Middle frontal gyrus (tissue), 1 donor: Measurements from ENCODE around the gene OGA.

ENCODE experiments used
- DNase-seq: peaks from one replicate; pipeline ENCODE4 v3.0.0-alpha.2; 2015; ENCODE audit warnings: low spot score; ENCODE audit errors: extremely low spot score

The OGA gene

GRCh38 chr10:101837748-101838147, 19.5 kb upstream of the OGA start:
- DNase-seq = no peak

- no peak for DNase-seq
These were observed 17.1 kb upstream of the OGA start for GRCh38 chr10:101835362-101835761.

GRCh38 chr10:101834341-101834740, 16.1 kb upstream of the OGA start:
- DNase-seq = no peak

GRCh38 chr10:101833466-101833865, 15.2 kb upstream of the OGA start:
- DNase-seq = no peak

GRCh38 chr10:101832325-101832771, 14.1 kb upstream of the OGA start:
- no peak for DNase-seq

GRCh38 chr10:101831169-101831811, 13.0 kb upstream of the OGA start:
- DNase-seq = no peak

- no peak for DNase-seq
These were observed 12.3 kb upstream of the OGA start for GRCh38 chr10:101830322-101831168.

- DNase-seq = no peak
These were observed 11.5 kb upstream of the OGA start for GRCh38 chr10:101829561-101830315.

- no peak for DNase-seq
These were observed 10.7 kb upstream of the OGA start for GRCh38 chr10:101828766-101829551.

- DNase-seq = no peak
These were observed 9.8 kb upstream of the OGA start for GRCh38 chr10:101827919-101828600.

GRCh38 chr10:101826852-101827434, 8.7 kb upstream of the OGA start:
- no peak for DNase-seq

GRCh38 chr10:101824736-101825135, 6.5 kb upstream of the OGA start:
- DNase-seq = no peak

- no peak for DNase-seq
These were observed 809 bp upstream of the OGA start for GRCh38 chr10:101818872-101819633.

- DNase-seq = no peak
These were observed 716 bp downstream of the OGA start for GRCh38 chr10:101817337-101818118.

- no peak for DNase-seq
These were observed 1.3 kb downstream of the OGA start for GRCh38 chr10:101816913-101817336.

- DNase-seq = no peak
These were observed 1.9 kb downstream of the OGA start for GRCh38 chr10:101816376-101816775.

GRCh38 chr10:101814466-101815071, 3.7 kb downstream of the OGA start:
- DNase-seq = no peak

- DNase-seq = no peak
These were observed 5.6 kb downstream of the OGA start for GRCh38 chr10:101812606-101813005.
